ENCODE results near the gene C1QTNF6. TPM values are rescaled to one million over a fixed set of nuclear protein-coding genes. Genes with fewer than 3 reads are reported as not detected.
"Not testable (repeated sequence)": the region's sequence is repeated elsewhere in the genome, so short reads cannot be mapped to it uniquely, and the experiment has no call there.

The C1QTNF6 gene
- 2.1 and 7.1 TPM in 2 replicates for total RNA-seq

- DNase-seq (ENCODE audit: low read depth) = peak; percentile 74
These were observed at the start of gene C1QTNF6 for GRCh38 chr22:37187891-37188761. TSS of gene C1QTNF6 (minus strand) at chr22:37188247. CDS start at chr22:37188213, 34 bp downstream.

- no peak for DNase-seq (ENCODE audit: low read depth)
These were observed 48.0 kb upstream of the C1QTNF6 start for GRCh38 chr22:37235897-37236607.

- DNase-seq (ENCODE audit: low read depth) = no peak
These were observed 47.0 kb upstream of the C1QTNF6 start for GRCh38 chr22:37234736-37235711.

- no peak for DNase-seq (ENCODE audit: low read depth)
These were observed 45.9 kb upstream of the C1QTNF6 start for GRCh38 chr22:37233751-37234631.

GRCh38 chr22:37233371-37233750 lies 45.3 kb upstream of the C1QTNF6 start:
- DNase-seq (ENCODE audit: low read depth) = not testable (repeated sequence)

GRCh38 chr22:37232140-37232998 lies 44.3 kb upstream of the C1QTNF6 start:
- no peak for DNase-seq (ENCODE audit: low read depth)

- no peak for DNase-seq (ENCODE audit: low read depth)
These were observed 43.5 kb upstream of the C1QTNF6 start for GRCh38 chr22:37231406-37232139.

GRCh38 chr22:37230673-37231405 lies 42.8 kb upstream of the C1QTNF6 start:
- DNase-seq (ENCODE audit: low read depth) = no peak

- DNase-seq (ENCODE audit: low read depth) = no peak
These were observed 42.0 kb upstream of the C1QTNF6 start for GRCh38 chr22:37229805-37230672.

- peak; percentile 86 for DNase-seq (ENCODE audit: low read depth)
These were observed 41.2 kb upstream of the C1QTNF6 start for GRCh38 chr22:37229012-37229804.

GRCh38 chr22:37228106-37229011 lies 40.3 kb upstream of the C1QTNF6 start:
- peak; percentile 25 for DNase-seq (ENCODE audit: low read depth)

GRCh38 chr22:37226514-37226913 lies 38.5 kb upstream of the C1QTNF6 start:
- DNase-seq (ENCODE audit: low read depth) = no peak

GRCh38 chr22:37226087-37226486 lies 38.0 kb upstream of the C1QTNF6 start:
- DNase-seq (ENCODE audit: low read depth) = no peak

GRCh38 chr22:37225481-37225880 lies 37.4 kb upstream of the C1QTNF6 start:
- no peak for DNase-seq (ENCODE audit: low read depth)

- no peak for DNase-seq (ENCODE audit: low read depth)
These were observed 36.8 kb upstream of the C1QTNF6 start for GRCh38 chr22:37224757-37225420.

Measured in renal cortical epithelial cell (primary cell).